Tibial artery (tissue), 4 donors: ENCODE data around the gene DYNC2I2.
"Not testable (repeated sequence)": the region's sequence is repeated elsewhere in the genome, so short reads cannot be mapped to it uniquely, and the experiment has no call there.

ENCODE experiments used
- DNase-seq, 2 donors: peaks; one replicate each; pipeline ENCODE4 v3.0.0-alpha.2; 2019
- H3K27ac ChIP-seq, 2 donors: fragments of 200-600 bp; sonication (generic) in 1 of 2; 1 replicate in 1 of 2; 2 replicates in 1 of 2; pipeline ENCODE4 v1.5.1; 2018 to 2019; ENCODE audit warnings: mild to moderate bottlenecking in 1 of 2
- H3K27me3 ChIP-seq, 2 donors: fragments of 200-600 bp; sonication (generic) in 1 of 2; one replicate each; pipeline versions ENCODE4 v1.5.1 to v1.6.0; 2016 to 2019
- H3K36me3 ChIP-seq, 3 donors: fragments of 200-600 bp; sonication (generic) in 2 of 3; one replicate each; pipeline ENCODE4 v1.5.1; 2016 to 2019; ENCODE audit warnings: mild to moderate bottlenecking in 2 of 3
- H3K4me1 ChIP-seq, 4 donors: fragments of 200-600 bp; sonication (generic) in 2 of 4; 1 replicate in 3 of 4; 2 replicates in 1 of 4; pipeline ENCODE4 v1.5.1; 2016 to 2019
- H3K4me3 ChIP-seq, 2 donors: fragments of 200-600 bp; sonication (generic) in 1 of 2; 1 replicate in 1 of 2; 2 replicates in 1 of 2; pipeline ENCODE4 v1.5.1; 2018 to 2019; ENCODE audit warnings: mild to moderate bottlenecking in 2 of 2
- H3K9me3 ChIP-seq, 3 donors: fragments of 200-600 bp; sonication (generic) in 1 of 3; one replicate each; pipeline ENCODE4 v1.5.1; 2016 to 2019
- intact Hi-C: fragments of 100-400 bp; cut with DNase I; formaldehyde crosslinking; loops from one replicate; pipeline ENCODE4 v1.15.0; 2023; ENCODE audit warnings: low total_unique reads
- TF ChIP-seq, protein P1 (sequence below), 2 experiments: fragments of 200-600 bp in 1 of 2; fragments of 450-650 bp in 1 of 2; IDR thresholded peaks; one replicate each; pipeline ENCODE4 v1.5.1; 2017 to 2019; ENCODE audit warnings: antibody characterized with exemption in 2 of 2, mild to moderate bottlenecking in 1 of 2, moderate library complexity in 1 of 2

The DYNC2I2 gene

DNA sequence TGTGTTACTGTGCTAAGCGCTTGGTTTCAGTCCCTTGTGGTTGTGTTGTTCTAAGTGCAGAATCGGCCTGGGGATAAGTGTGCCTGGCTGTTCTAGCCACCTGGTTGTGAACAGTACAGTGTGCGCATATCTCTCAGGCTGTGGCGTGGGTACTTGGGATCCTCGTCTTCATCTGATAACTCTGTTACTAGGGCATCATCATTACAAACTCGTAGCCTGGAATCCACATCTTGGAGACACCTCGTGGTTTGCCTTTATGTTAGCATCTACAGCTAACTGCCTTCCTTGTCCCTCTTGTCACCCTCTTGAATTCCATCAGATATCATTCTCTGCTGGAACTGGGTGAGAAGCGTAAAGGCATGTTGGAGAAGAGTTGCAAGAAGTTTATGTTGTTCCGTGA, 62.8 kb downstream of the DYNC2I2 start:
- Histone ChIP-seq H3K36me3 (peaks cover 96 to 100% (median 99%) of the 10 kb centered on the region in 3 donors), H3K27ac (no peak overlapping the region), H3K27me3 (no peaks in the 10 kb centered on the region), H3K4me1 (no peaks in the 10 kb centered on the region), H3K9me3 (no peaks in the 10 kb centered on the region), H3K4me3 (no peak overlapping the region)
- DNase-seq: no peak
- TF ChIP-seq, protein P1, sequence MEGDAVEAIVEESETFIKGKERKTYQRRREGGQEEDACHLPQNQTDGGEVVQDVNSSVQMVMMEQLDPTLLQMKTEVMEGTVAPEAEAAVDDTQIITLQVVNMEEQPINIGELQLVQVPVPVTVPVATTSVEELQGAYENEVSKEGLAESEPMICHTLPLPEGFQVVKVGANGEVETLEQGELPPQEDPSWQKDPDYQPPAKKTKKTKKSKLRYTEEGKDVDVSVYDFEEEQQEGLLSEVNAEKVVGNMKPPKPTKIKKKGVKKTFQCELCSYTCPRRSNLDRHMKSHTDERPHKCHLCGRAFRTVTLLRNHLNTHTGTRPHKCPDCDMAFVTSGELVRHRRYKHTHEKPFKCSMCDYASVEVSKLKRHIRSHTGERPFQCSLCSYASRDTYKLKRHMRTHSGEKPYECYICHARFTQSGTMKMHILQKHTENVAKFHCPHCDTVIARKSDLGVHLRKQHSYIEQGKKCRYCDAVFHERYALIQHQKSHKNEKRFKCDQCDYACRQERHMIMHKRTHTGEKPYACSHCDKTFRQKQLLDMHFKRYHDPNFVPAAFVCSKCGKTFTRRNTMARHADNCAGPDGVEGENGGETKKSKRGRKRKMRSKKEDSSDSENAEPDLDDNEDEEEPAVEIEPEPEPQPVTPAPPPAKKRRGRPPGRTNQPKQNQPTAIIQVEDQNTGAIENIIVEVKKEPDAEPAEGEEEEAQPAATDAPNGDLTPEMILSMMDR (IDR thresholded peaks at IDR 0.05): no peak
- intact Hi-C loops: no loop called here

DNA sequence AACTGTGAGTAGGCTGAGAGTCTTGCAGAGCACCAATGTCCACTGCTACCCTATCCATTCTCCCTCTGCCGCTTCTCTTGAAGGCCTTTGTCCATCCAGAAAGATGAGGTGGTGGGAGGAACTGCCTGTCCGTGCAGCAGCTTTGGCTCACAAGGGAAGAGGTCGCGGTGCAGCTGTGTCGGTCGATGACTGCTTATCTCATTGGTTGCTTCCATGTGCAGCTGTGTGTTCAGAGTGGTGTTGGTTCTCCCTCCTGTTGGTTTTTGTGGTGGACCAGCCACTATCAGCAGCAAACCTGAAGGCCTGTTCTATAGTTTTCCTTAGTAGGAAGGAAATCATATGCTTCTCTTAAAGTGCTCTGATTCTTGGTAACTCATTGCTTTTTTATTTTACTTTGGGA, 63.6 kb downstream of the DYNC2I2 start:
- DNase-seq: no peak
- peaks cover 96 to 100% (median 99%) of the 10 kb centered on the region in 3 donors for H3K36me3 ChIP-seq
- no peak overlapping the region for H3K4me3 ChIP-seq
- TF ChIP-seq, protein P1 (IDR thresholded peaks at IDR 0.05): no peak
- no peaks in the 10 kb centered on the region for H3K27me3 ChIP-seq
- no peak overlapping the region for H3K27ac ChIP-seq
- H3K9me3 ChIP-seq: no peaks in the 10 kb centered on the region
- intact Hi-C loops: no loop called here
- no peaks in the 10 kb centered on the region for H3K4me1 ChIP-seq

DNA sequence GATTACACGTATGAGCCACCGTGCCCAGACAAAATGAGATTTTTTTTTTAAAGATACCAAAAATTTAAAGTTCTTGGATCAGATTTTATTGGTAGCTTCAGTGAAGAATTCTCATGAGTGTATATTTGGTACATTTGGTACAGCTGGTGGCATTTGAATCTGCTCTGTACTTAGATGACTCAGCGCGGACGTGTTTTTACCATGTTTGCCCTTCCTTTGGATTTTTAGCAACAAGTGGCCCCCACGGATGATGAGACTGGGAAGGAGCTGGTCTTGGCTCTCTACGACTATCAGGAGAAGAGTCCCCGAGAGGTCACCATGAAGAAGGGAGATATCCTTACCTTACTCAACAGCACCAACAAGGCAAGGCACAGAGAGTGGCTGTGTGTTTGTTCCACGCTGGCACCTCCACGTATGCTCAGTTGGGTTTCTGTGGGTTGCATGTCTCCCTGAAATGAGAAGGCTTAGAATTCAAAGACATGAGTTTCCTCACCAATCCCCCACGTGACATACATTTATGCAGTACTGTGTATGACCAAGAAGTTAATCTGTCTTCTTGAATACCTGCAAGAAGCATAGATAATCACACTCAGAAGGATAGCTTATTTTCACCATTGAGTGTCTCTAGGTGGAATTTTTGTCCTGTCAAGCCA, 67.9 kb downstream of the DYNC2I2 start:
- Histone ChIP-seq H3K4me1 (no peaks in the 10 kb centered on the region), H3K36me3 (peaks cover 100% of the 10 kb centered on the region in 3 donors), H3K9me3 (no peaks in the 10 kb centered on the region), H3K27ac (no peak overlapping the region), H3K4me3 (no peak overlapping the region), H3K27me3 (no peaks in the 10 kb centered on the region)
- TF ChIP-seq, protein P1 (IDR thresholded peaks at IDR 0.05): no peak
- no peak for DNase-seq
- intact Hi-C loops: no loop called here

DNA sequence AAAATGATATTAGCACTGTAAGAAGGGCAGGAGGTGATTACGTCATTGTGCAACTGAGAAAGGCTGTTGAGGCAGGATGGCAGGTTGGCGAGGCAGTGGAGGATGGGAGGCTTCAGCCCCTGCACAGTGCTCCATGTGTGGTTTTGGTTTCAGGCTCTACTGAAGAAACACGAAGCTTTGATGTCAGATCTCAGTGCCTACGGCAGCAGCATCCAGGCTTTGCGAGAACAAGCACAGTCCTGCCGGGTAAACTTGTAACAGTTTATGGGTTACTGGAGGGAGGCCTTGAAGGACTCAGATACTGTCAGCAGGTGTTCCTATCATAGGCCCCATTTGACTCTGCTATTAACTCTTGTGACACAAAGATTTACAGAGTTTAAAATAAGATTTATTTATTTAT, 69.2 kb downstream of the DYNC2I2 start:
- Histone ChIP-seq H3K9me3 (no peaks in the 10 kb centered on the region), H3K4me3 (no peak overlapping the region), H3K27me3 (no peaks in the 10 kb centered on the region), H3K4me1 (no peaks in the 10 kb centered on the region), H3K36me3 (peaks cover 100% of the 10 kb centered on the region in 3 donors), H3K27ac (no peak overlapping the region)
- TF ChIP-seq, protein P1 (IDR thresholded peaks at IDR 0.05): no peak
- intact Hi-C loops: no loop called here
- DNase-seq: no peak

DNA sequence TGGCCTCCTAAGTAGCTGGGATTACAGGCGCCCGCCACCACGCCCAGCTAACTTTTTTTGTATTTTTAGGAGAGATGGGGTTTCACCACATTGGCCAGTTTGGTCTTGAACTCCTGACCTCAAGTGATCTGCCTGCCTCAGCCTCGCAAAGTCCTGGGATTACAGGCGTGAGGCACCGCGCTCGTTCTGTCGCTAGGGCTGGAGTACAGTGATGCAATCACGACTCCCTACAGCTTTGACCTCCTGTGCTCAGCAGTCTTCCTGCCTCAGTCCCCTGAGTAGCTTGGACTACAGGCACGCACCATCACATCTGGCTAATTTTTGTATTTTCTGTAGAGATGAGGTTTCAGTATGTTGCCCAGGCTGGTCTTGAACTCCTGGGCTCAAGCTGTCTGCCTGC, 69.7 kb downstream of the DYNC2I2 start:
- H3K9me3 ChIP-seq, H3K27me3 ChIP-seq, intact Hi-C loops, H3K27ac ChIP-seq, DNase-seq, H3K4me3 ChIP-seq, H3K4me1 ChIP-seq: not testable (repeated sequence)
- peaks cover 100% of the 10 kb centered on the region in 3 donors for H3K36me3 ChIP-seq

DNA sequence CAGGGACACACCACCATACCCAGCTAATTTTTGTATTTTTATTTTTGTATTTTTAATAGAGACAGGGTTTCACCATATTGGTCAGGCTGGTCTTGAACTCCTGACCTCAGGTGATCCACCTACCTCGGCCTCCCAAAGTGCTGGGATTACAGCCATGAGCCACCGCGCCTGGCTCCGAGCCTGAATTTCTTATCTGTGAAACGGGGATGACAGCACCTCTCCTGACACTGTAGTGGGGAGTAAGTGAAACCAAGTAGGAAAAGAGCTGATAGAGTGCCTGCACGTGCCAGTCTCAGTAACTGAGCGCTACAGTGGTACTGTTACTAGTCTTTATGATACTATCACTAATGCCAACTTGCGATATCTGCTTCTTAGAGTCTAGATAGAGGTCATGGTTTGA, 71.5 kb downstream of the DYNC2I2 start:
- H3K4me1 ChIP-seq, H3K9me3 ChIP-seq, intact Hi-C loops, H3K27me3 ChIP-seq, H3K4me3 ChIP-seq, DNase-seq, H3K27ac ChIP-seq: not testable (repeated sequence)
- H3K36me3 ChIP-seq: peaks cover 98 to 100% (median 100%) of the 10 kb centered on the region in 3 donors
